Subcutaneous abdominal adipose tissue (tissue), 5 donors: ENCODE results near the gene KLHL30.

Experiments used
- H3K27ac ChIP-seq: one replicate; pipeline ENCODE4 v1.7.0; 2013; ENCODE audit warnings: low read depth, mild to moderate bottlenecking, inconsistent platforms, low read length, moderate library complexity
- H3K27me3 ChIP-seq, 5 donors: one replicate each; pipeline ENCODE4 v1.7.0; 2013; ENCODE audit warnings: low read length in 5 of 5, inconsistent platforms in 1 of 5; ENCODE audit not compliant: control insufficient read depth in 5 of 5, insufficient read depth in 4 of 5
- H3K36me3 ChIP-seq, 5 donors: one replicate each; pipeline ENCODE4 v1.7.0; 2013; ENCODE audit warnings: low read length in 5 of 5; ENCODE audit not compliant: control insufficient read depth in 5 of 5, insufficient read depth in 5 of 5
- H3K4me1 ChIP-seq, 5 donors: one replicate each; pipeline ENCODE4 v1.7.0; 2013; ENCODE audit warnings: low read length in 5 of 5, mild to moderate bottlenecking in 3 of 5, moderate library complexity in 1 of 5; ENCODE audit not compliant: control insufficient read depth in 5 of 5, insufficient read depth in 5 of 5
- H3K4me3 ChIP-seq, 5 donors: one replicate each; pipeline ENCODE4 v1.7.0; 2013; ENCODE audit warnings: low read length in 5 of 5, low read depth in 1 of 5
- H3K9ac ChIP-seq, 5 donors: one replicate each; pipeline ENCODE4 v1.7.0; 2013; ENCODE audit warnings: low read length in 5 of 5, mild to moderate bottlenecking in 4 of 5, moderate library complexity in 3 of 5
- H3K9me3 ChIP-seq, 5 donors: one replicate each; pipeline ENCODE4 v1.7.0; 2013; ENCODE audit warnings: low read length in 5 of 5; ENCODE audit not compliant: control insufficient read depth in 5 of 5
- donor health status: healthy.
- donor health status: healthy.
- donor health status: healthy.
- donor health status: healthy.
- donor health status: healthy.

The KLHL30 gene

GRCh38 chr2:238183821-238184220, 45.4 kb downstream of the KLHL30 start:
- peaks cover 0 to 9% (median 0%) of the 10 kb centered on the region in 5 donors for H3K4me1 ChIP-seq
- no peaks in the 10 kb centered on the region for H3K9me3 ChIP-seq
- H3K4me3 ChIP-seq = no peak overlapping the region
- H3K27ac ChIP-seq = no peak overlapping the region
- no peak overlapping the region for H3K9ac ChIP-seq
- H3K27me3 ChIP-seq = no peaks in the 10 kb centered on the region
- peaks cover 49 to 97% (median 91%) of the 10 kb centered on the region in 5 donors for H3K36me3 ChIP-seq

- H3K4me1 ChIP-seq = peaks cover 0 to 3% (median 0%) of the 10 kb centered on the region in 5 donors
- H3K9ac ChIP-seq = no peak overlapping the region
- H3K27me3 ChIP-seq = no peaks in the 10 kb centered on the region
- H3K27ac ChIP-seq = no peak overlapping the region
- H3K9me3 ChIP-seq = no peaks in the 10 kb centered on the region
- H3K36me3 ChIP-seq = peaks cover 42 to 91% (median 83%) of the 10 kb centered on the region in 5 donors
- no peak overlapping the region for H3K4me3 ChIP-seq
Observed at GRCh38 chr2:238187618-238188548, 49.4 kb downstream of the KLHL30 start.

GRCh38 chr2:238190445-238190844, 52.0 kb downstream of the KLHL30 start:
- no peak overlapping the region for H3K4me3 ChIP-seq
- H3K27ac ChIP-seq = no peak overlapping the region
- H3K9ac ChIP-seq = no peak overlapping the region
- peaks cover 39 to 82% (median 72%) of the 10 kb centered on the region in 5 donors for H3K36me3 ChIP-seq
- no peaks in the 10 kb centered on the region for H3K4me1 ChIP-seq
- no peaks in the 10 kb centered on the region for H3K9me3 ChIP-seq
- no peaks in the 10 kb centered on the region for H3K27me3 ChIP-seq
